ENCODE measurements around the gene OR4K17.
"Not testable (repeated sequence)": the region's sequence is repeated elsewhere in the genome, so short reads cannot be mapped to it uniquely, and the experiment has no call there.

The OR4K17 gene

GRCh38 chr14:20110438-20110837, at the start of gene OR4K17:
TSS of gene OR4K17 (plus strand) at chr14:20110739. CDS start at chr14:20117500, 6,761 bp downstream.
- no peak for DNase-seq (ENCODE audit: extremely low read depth in 1 of 2, low read depth in 1 of 2)

- no peak for DNase-seq (ENCODE audit: extremely low read depth in 1 of 2, low read depth in 1 of 2)
Observed at GRCh38 chr14:20092050-20092449, 18.5 kb upstream of the OR4K17 start.

DNA sequence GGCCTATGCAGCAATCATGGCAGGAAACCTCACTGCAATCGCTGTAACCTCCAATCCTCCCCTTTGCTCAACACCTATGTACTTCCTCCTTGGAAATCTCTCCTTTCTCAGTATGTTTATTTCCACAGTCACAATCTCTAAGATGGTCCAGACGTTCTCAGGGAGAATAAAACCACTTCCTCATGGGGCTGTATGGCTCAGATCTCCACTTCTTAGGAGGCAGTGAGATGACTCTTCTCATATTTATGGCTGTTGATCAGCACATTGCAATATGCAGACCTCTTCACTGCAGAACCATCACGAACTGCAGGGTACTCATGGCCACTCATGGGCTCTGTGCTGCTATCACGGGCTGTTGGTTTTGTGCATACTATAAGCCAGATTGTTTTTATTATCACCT, 17.1 kb upstream of the OR4K17 start:
- DNase-seq (ENCODE audit: extremely low read depth in 1 of 2, low read depth in 1 of 2): no peak

GRCh38 chr14:20098926-20099770, 11.4 kb upstream of the OR4K17 start:
- not testable (repeated sequence) for DNase-seq (ENCODE audit: extremely low read depth in 1 of 2, low read depth in 1 of 2)

GRCh38 chr14:20112321-20112720, 1.8 kb downstream of the OR4K17 start:
- DNase-seq (ENCODE audit: extremely low read depth in 1 of 2, low read depth in 1 of 2): no peak

- DNase-seq (ENCODE audit: extremely low read depth in 1 of 2, low read depth in 1 of 2): no peak
Observed at GRCh38 chr14:20116748-20117147, 6.2 kb downstream of the OR4K17 start.

DNA sequence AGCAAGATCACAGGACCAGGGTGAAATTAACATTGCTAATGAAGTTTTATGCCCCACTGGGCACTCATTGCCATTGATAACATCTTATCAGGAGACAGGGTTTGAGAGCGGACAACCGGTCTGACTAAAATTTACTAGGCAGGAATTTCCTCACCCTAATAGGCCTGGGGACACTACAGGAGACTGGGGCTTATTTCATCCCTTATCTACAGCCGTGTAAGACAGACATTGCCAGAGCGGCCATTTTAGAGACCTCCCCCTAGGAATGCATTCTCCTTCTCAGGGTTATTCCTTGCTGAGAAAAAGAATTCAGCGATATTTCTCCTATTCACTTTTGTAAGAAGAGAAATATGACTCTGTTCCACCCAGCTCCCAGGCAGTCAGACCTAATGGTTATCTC, 8.3 kb downstream of the OR4K17 start:
- DNase-seq (ENCODE audit: extremely low read depth in 1 of 2, low read depth in 1 of 2): no peak

DNA sequence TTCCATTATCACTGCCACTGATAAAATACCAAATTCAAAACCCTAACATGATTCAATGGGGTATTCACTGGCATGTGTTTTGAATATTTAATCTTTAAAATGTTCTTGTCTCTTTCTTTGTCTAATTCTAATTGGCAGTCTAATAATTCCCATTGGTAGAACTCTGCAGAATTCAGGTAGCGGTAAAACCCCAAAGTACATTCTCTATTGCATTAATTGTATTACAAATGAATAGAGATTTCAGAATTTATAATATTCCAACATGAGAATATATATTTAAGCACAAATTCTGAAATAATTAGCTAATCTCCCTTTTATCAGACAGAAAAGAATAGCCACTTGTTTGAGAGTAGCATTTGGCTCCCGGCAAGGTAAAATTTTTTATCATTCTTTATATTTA, 28.0 kb downstream of the OR4K17 start, which contains the start of gene OR4N5:
OR4N5 (plus strand) TSS at position 301 of the 400 bp plus-strand sequence. CDS start 4,916 bp downstream, outside the sequence.
- DNase-seq (ENCODE audit: extremely low read depth in 1 of 2, low read depth in 1 of 2): no peak

- DNase-seq (ENCODE audit: extremely low read depth in 1 of 2, low read depth in 1 of 2): no peak
Observed at GRCh38 chr14:20143911-20144310, 33.4 kb downstream of the OR4K17 start.

- DNase-seq (ENCODE audit: extremely low read depth in 1 of 2, low read depth in 1 of 2): no peak
Observed at GRCh38 chr14:20144820-20145219, 34.3 kb downstream of the OR4K17 start.

- DNase-seq (ENCODE audit: extremely low read depth in 1 of 2, low read depth in 1 of 2): no peak
Observed at GRCh38 chr14:20164462-20164861, 53.9 kb downstream of the OR4K17 start.

- DNase-seq (ENCODE audit: extremely low read depth in 1 of 2, low read depth in 1 of 2): no peak
Observed at GRCh38 chr14:20167091-20167490, 56.6 kb downstream of the OR4K17 start.

- DNase-seq (ENCODE audit: extremely low read depth in 1 of 2, low read depth in 1 of 2): not testable (repeated sequence)
Observed at GRCh38 chr14:20169852-20170251, 59.3 kb downstream of the OR4K17 start.
